Bronchial epithelial cell (primary cell): ENCODE data around the gene CEP78. TPM values are rescaled to one million over a fixed set of nuclear protein-coding genes. Genes with fewer than 3 reads are reported as not detected.

Source experiments
- DNase-seq: peaks from one replicate; pipeline ENCODE4 v3.0.0-alpha.2; 2010; ENCODE audit warnings: low read depth
- FAIRE-seq: peaks from 2 replicates; lab custom pipeline; 2011; peaks lifted over from hg19 to GRCh38; lab: Jason Lieb, UNC
- H3K27me3 ChIP-seq: 2 replicates; pipeline ENCODE4 v1.5.1; 2011; ENCODE audit warnings: low read length; ENCODE audit not compliant: control insufficient read depth, insufficient read depth
- H3K36me3 ChIP-seq: 2 replicates; pipeline ENCODE4 v1.5.1; 2011; ENCODE audit warnings: low read length; ENCODE audit not compliant: control insufficient read depth, insufficient read depth
- H3K4me3 ChIP-seq: 2 replicates; pipeline ENCODE4 v1.5.1; 2011; ENCODE audit warnings: mild to moderate bottlenecking, low read depth, low read length, control low read depth
- total RNA-seq: library from RNA; depleted of rRNA; stranded (reverse); fragments of >200 nt; gene quantifications from 2 replicates; pipeline ENCODE4 v1.2.1, GENCODE V29; 2014
- TF ChIP-seq, protein P1 (sequence below): IDR thresholded peaks from 2 replicates; pipeline ENCODE4 v1.5.1; 2011; ENCODE audit warnings: mild to moderate bottlenecking, moderate library complexity, low read length, control low read depth, inconsistent platforms; ENCODE audit not compliant: insufficient read depth, severe bottlenecking

Gene CEP78
- total RNA-seq, 1 donor from 2014 or later = 7.4 TPM

DNA sequence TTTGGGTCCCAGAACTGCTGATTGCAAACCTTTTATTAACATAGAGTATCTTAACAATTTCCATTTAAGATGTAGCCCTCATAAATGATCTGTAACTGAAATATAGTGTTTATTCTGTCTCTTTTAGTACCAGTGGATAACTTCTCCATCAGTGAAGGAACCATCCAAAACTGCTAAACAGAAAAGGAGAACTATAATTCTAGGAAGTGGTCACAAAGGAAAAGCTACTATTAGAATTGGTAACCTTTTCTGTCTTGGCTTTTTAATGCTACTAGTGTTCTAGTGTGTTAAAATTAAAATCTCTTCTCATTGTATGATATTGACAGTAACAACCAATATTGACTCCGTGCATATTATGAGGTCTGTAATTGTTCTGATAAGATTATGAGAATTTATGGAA, 12.8 kb downstream of the CEP78 start:
- no peaks in the 10 kb centered on the region for H3K27me3 ChIP-seq
- TF ChIP-seq, protein P1, sequence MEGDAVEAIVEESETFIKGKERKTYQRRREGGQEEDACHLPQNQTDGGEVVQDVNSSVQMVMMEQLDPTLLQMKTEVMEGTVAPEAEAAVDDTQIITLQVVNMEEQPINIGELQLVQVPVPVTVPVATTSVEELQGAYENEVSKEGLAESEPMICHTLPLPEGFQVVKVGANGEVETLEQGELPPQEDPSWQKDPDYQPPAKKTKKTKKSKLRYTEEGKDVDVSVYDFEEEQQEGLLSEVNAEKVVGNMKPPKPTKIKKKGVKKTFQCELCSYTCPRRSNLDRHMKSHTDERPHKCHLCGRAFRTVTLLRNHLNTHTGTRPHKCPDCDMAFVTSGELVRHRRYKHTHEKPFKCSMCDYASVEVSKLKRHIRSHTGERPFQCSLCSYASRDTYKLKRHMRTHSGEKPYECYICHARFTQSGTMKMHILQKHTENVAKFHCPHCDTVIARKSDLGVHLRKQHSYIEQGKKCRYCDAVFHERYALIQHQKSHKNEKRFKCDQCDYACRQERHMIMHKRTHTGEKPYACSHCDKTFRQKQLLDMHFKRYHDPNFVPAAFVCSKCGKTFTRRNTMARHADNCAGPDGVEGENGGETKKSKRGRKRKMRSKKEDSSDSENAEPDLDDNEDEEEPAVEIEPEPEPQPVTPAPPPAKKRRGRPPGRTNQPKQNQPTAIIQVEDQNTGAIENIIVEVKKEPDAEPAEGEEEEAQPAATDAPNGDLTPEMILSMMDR = no peak
- H3K36me3 ChIP-seq = no peaks in the 10 kb centered on the region
- no peak overlapping the region for H3K4me3 ChIP-seq
- FAIRE-seq (no peak), DNase-seq (no peak)

DNA sequence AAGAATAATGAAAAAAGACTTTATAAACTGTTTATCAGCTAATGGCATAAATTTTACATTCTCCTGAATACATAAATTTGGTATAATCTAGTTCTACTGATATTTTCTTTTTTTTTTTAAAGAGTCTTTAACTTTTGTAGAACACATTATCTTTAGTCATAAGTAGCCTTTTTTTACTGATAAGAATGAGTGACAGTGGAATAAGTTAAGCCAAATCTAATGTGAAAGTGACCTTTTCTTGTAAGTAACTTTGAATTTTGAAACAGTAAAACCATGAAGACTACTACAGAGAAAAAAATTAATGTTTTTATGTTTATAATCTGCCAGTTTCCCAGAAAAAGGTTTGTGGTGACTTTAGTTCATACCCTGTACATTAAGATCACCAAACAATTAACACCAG, 13.7 kb downstream of the CEP78 start:
- FAIRE-seq (no peak), DNase-seq (no peak)
- TF ChIP-seq, protein P1 = no peak
- Histone ChIP-seq H3K27me3 (no peaks in the 10 kb centered on the region), H3K4me3 (no peak overlapping the region), H3K36me3 (no peaks in the 10 kb centered on the region)

DNA sequence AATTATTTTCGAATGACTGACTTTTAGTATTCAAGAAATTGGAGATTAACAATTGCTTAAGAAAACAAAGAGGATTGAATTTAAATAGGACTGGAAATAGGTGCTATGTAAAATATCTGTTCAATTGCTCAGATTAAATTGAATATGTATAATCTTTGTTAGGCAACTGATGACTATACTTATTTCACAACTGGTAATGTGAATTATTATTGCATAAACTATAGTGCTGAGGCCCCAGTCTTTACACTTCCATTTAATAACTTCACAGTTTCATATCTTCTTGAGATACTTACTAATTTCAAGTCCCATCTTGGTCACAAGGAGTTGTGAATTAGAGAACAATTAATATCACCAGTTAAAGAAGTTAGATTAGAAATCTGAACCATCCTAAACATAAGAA, 16.7 kb downstream of the CEP78 start:
- no peaks in the 10 kb centered on the region for H3K27me3 ChIP-seq
- DNase-seq (no peak), FAIRE-seq (no peak)
- TF ChIP-seq, protein P1 = no peak
- H3K36me3 ChIP-seq = no peaks in the 10 kb centered on the region
- H3K4me3 ChIP-seq = no peak overlapping the region

DNA sequence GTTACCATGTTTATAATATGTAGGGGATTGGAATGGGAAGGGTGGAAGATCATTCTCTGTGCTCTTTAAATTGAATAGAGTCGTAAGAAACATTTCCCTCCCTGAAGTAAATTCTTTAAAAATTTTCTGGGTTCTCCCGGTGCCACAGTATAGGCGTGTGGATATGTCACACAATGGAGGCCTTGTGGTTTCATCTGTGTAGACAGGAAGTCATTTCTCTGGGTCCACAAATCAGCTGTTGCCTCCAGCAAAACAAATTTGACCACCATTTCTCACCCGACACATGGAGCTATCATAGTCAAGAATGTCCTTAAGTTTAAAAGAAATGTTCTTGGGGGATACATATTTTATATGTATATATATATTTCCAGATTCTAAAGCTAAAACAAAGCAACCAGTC, 17.4 kb downstream of the CEP78 start:
- TF ChIP-seq, protein P1 = no peak
- DNase-seq = no peak
- Histone ChIP-seq H3K4me3 (no peak overlapping the region), H3K27me3 (no peaks in the 10 kb centered on the region), H3K36me3 (no peaks in the 10 kb centered on the region)
- FAIRE-seq = no peak

DNA sequence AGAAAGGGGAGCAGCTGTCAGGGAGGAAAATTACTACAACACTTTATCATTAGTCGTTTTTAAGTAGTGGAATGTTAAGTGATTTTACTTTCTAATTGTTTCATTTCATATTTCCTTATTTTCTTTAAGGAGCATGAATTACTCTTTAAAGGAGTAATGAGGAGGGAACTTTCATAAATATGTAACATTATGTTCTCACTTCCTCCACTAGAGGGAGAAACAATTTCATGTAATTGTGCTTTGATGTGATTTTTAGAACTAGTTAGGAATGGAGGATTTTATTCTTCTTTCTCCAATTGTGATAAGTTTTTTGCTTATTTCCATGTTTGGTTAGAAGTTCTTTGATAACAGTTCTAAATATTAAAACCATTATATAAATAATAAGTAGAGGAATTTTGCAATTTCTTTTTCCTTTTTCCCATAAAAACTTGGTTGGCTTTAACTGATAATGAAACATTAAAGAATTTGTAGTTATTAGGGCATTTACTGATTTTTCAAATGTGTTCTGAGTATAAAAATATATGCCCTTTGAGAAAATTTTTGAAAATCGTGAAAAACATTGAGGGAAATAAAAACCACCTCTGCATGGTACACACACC, 25.6 kb downstream of the CEP78 start:
- H3K27me3 ChIP-seq = no peaks in the 10 kb centered on the region
- H3K36me3 ChIP-seq = no peaks in the 10 kb centered on the region
- DNase-seq (peak; percentile 45), FAIRE-seq (no peak)
- no peak overlapping the region for H3K4me3 ChIP-seq
- TF ChIP-seq, protein P1 = peak; percentile 31

DNA sequence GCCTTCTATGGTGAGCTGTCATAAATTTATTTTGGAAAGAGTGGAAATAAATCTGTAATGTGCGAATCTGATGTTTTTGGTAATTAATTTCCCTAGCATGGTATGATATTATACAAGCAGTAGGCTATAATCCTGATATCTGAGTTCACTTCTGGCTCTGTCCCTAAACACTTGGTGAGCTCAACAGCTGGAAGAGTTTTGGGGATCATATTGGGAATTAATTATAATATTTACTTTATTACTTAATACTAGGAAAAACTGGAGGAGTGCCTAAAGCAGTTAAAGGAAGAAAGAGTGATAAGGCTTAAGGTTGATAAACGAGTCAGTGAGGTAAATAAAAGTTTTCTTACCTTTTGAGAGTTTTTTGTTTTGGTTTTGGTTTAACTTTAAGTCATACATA, 26.8 kb downstream of the CEP78 start:
- FAIRE-seq = no peak
- Histone ChIP-seq H3K36me3 (no peaks in the 10 kb centered on the region), H3K27me3 (no peaks in the 10 kb centered on the region), H3K4me3 (no peak overlapping the region)
- no peak for DNase-seq
- TF ChIP-seq, protein P1 = no peak
